Naive B cell (primary cell): ENCODE results near the gene FARP1. TPM values are rescaled to one million over a fixed set of nuclear protein-coding genes. Genes with fewer than 3 reads are reported as not detected.
A peak's percentile ranks its signal among the peaks of the same experiment; 100 is the strongest.
"Not testable (repeated sequence)": the region's sequence is repeated elsewhere in the genome, so short reads cannot be mapped to it uniquely, and the experiment has no call there.

Experiments used
- ATAC-seq, 2 donors: fragments of 150-1000 bp; cut with Tn5 transposase; 2 replicates each; pipeline ENCODE4 v1.10.0; 2021; ENCODE audit warnings: low read depth in 2 of 2, mild to moderate bottlenecking in 2 of 2, moderate library complexity in 2 of 2
- DNase-seq: peaks from one replicate; pipeline ENCODE4 v3.0.0; 2022
- H3K27ac Mint-ChIP-seq, 6 donors: one replicate each; pipeline ENCODE4 v1.8.0; 2020 to 2022; ENCODE audit warnings: mild to moderate bottlenecking in 6 of 6, mixed read lengths in 6 of 6, moderate library complexity in 5 of 6, inconsistent platforms in 2 of 6
- H3K27me3 Mint-ChIP-seq, 3 donors: one replicate each; pipeline ENCODE4 v1.8.0; 2021 to 2022; ENCODE audit warnings: mixed read lengths in 3 of 3, mild to moderate bottlenecking in 1 of 3
- H3K36me3 Mint-ChIP-seq, 2 donors: one replicate each; pipeline ENCODE4 v1.8.0; 2020 to 2022; ENCODE audit warnings: mixed read lengths in 2 of 2, inconsistent platforms in 1 of 2, mild to moderate bottlenecking in 1 of 2
- H3K4me1 Mint-ChIP-seq, 3 donors: one replicate each; pipeline ENCODE4 v1.8.0; 2020 to 2022; ENCODE audit warnings: mixed read lengths in 3 of 3, inconsistent platforms in 1 of 3, mild to moderate bottlenecking in 1 of 3, moderate library complexity in 1 of 3
- H3K4me3 Mint-ChIP-seq, 8 donors: one replicate each; pipeline ENCODE4 v1.8.0; 2020 to 2022; ENCODE audit warnings: mild to moderate bottlenecking in 8 of 8, mixed read lengths in 8 of 8, moderate library complexity in 8 of 8, inconsistent platforms in 2 of 8
- H3K9me3 Mint-ChIP-seq, 7 donors: one replicate each; pipeline ENCODE4 v1.8.0; 2020 to 2022; ENCODE audit warnings: mixed read lengths in 7 of 7, mild to moderate bottlenecking in 5 of 7, inconsistent platforms in 2 of 7, moderate library complexity in 1 of 7
- polyA plus RNA-seq, 6 donors: library from polyadenylated mRNA; unstranded; fragments of 300-500 nt; fragmentation: Illumina TruSeq; gene quantifications; one replicate each; pipeline ENCODE4 v1.2.3, GENCODE V29; 2021; ENCODE audit warnings: low read depth in 6 of 6

Gene FARP1
- polyA plus RNA-seq, 6 donors from 2014 or later: 0.44 to 1.2 (median 0.86) TPM; not detected in 1

DNA sequence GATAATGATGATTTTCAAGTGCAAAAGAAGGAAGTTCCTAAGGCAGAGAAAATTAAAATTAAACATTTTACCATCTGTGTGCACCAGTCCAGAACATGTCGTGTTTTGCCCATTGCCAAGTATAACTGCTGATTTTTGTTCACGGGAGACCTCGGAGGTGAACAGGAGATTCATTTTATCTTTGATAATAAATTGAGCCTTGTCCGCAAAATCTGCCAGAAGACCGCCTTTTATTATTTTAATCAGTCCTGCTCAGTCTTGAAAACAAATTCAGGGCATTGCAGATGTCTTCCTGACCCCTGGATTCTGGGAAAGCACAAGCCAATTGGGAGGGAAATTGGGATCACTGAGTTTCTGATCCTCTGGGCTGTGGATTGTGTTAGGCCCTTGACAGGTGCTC lies 268.1 kb downstream of the FARP1 start:
- Mint-ChIP-seq H3K4me1 (peaks cover 6 to 13% (median 10%) of the 10 kb centered on the region in 3 donors), H3K4me3 (no peak overlapping the region), H3K36me3 (no peaks in the 10 kb centered on the region), H3K27ac (no peak overlapping the region), H3K9me3 (peaks cover 0 to 2% (median 0%) of the 10 kb centered on the region in 7 donors), H3K27me3 (peaks cover 7 to 27% (median 13%) of the 10 kb centered on the region in 3 donors)
- DNase-seq: no peak
- no peak for ATAC-seq

DNA sequence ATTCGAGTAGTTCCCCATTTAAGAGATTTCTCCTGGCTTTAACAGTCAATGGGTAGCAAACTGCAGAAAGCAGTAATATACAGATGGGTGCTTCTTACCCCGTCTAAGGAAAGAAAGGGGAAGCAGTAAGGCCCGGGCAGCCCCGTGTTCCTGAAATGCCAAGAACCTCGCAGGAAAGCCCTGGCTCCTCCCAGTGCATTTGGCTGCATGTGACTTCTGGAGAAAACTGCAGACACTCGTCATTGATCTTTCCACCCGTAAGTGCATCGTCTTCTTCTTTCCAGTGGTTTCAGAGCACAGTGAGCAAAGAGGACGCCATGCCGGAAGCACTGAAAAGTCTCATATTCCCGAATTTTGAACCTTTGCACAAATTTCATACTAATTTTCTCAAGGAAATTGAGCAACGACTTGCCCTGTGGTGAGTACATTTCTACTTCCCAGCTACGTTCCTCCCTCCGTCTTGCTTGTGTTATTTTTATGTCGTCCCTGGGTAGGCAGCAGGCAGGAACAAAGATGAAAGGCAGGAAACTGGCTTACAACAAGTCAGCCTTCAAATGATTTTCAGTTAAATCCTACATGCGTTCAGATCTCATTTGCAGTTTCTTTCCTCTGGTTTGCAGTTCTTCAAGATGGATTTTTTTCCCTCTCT lies 268.8 kb downstream of the FARP1 start:
- Mint-ChIP-seq H3K36me3 (peaks cover 0 to 2% of the 10 kb centered on the region in 2 donors), H3K4me1 (peaks cover 6 to 13% (median 10%) of the 10 kb centered on the region in 3 donors), H3K27me3 (peaks cover 7 to 30% (median 13%) of the 10 kb centered on the region in 3 donors), H3K27ac (no peak overlapping the region), H3K9me3 (peaks cover 0 to 2% (median under 1%) of the 10 kb centered on the region in 7 donors), H3K4me3 (peak overlapping the region in 7 of 8 donors; percentile 17 to 68 (median 52))
- ATAC-seq (peak in 1 of 2 donors; percentile 37), DNase-seq (no peak)

DNA sequence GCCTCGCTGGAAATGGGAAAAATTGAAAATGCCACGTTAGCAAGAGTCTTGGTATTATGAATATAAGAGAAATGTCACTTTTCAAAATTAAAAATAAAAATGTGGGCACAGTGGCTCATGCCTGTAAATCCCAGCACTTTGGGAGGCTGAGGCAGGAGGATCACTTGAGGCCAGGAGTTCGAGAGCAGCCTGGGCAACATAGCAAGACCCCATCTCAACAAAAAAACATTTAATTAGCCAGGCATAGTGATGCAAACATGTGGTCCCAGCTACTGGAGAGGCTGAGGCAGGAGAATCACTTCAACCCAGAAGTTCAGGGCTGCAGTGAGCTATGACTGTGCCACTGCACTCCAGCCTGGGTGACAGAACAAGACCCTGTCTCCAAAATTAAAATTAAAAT lies 270.4 kb downstream of the FARP1 start:
- not testable (repeated sequence) for H3K4me3 Mint-ChIP-seq, ATAC-seq, DNase-seq, H3K36me3 Mint-ChIP-seq
- peaks cover 4 to 12% (median 4%) of the 10 kb centered on the region in 7 donors for H3K9me3 Mint-ChIP-seq
- peaks cover 6 to 13% (median 10%) of the 10 kb centered on the region in 3 donors for H3K4me1 Mint-ChIP-seq
- H3K27ac Mint-ChIP-seq: peak overlapping the region in 1 of 6 donors; percentile 6
- H3K27me3 Mint-ChIP-seq: peaks cover 7 to 37% (median 13%) of the 10 kb centered on the region in 3 donors

DNA sequence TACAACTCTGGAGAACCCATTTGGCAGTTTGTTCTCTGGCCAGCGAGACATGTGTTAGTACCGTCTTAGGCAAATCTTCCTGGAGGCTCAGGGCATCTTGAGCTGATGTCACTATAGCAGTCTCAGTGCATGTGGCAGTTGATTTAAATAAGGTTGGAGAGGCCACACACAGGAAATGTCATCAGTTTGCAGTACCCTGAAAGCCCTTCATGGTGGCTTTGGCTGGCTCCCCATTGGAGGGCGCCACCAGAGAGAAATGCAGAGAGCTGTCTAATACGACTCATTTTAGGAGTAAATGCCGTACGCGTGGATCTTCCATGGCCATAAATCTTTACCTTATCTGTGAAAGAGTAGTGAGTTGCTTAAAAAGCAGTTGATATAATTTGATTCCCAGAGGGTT lies 270.9 kb downstream of the FARP1 start:
- DNase-seq (no peak), ATAC-seq (no peak)
- Mint-ChIP-seq H3K27me3 (peaks cover 7 to 37% (median 13%) of the 10 kb centered on the region in 3 donors), H3K27ac (no peak overlapping the region), H3K4me3 (no peak overlapping the region), H3K36me3 (peaks cover 0 to 10% of the 10 kb centered on the region in 2 donors), H3K9me3 (peaks cover 4 to 12% (median 4%) of the 10 kb centered on the region in 7 donors), H3K4me1 (peaks cover 6 to 13% (median 10%) of the 10 kb centered on the region in 3 donors)

DNA sequence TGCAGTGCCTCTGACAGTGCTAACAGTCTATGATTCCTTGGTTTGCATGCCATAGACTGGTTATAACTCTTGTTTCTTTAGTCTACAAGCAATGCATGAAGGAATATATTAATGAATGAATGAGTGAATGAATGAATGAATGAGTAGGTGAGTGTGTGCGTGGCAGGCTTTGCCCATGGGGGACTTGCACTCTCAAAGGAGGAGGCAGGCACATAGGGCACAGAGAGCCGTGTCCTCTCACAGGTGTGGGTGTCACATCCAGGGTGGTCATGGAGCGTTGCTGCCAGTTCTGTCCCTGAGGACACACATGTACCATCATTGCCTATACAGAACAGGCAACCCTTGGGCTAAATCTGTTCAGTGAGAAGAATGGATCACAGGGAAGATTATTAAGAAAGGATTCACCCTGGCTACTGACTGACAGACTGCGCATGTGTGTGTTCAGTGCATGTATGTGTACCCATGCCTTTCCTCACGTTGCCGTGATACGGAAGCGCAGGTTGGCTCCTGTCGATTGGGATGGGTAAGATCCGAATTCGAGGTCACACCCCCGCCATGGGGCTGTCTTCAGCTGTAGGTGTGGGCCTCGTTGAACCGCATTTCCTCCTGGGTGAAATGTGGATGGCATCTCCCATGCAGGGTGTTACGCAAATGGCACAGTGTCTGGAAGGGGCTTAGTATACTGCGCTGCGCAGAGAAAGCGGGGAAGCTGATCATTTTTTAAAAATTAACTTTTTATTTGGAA lies 272.6 kb downstream of the FARP1 start:
- H3K4me1 Mint-ChIP-seq: peaks cover 6 to 13% (median 10%) of the 10 kb centered on the region in 3 donors
- peaks cover 0 to 10% of the 10 kb centered on the region in 2 donors for H3K36me3 Mint-ChIP-seq
- H3K4me3 Mint-ChIP-seq: no peak overlapping the region
- H3K27ac Mint-ChIP-seq: no peak overlapping the region
- H3K27me3 Mint-ChIP-seq: peaks cover 7 to 26% (median 17%) of the 10 kb centered on the region in 3 donors
- ATAC-seq: no peak
- no peak for DNase-seq
- peaks cover 4 to 12% (median 6%) of the 10 kb centered on the region in 7 donors for H3K9me3 Mint-ChIP-seq

DNA sequence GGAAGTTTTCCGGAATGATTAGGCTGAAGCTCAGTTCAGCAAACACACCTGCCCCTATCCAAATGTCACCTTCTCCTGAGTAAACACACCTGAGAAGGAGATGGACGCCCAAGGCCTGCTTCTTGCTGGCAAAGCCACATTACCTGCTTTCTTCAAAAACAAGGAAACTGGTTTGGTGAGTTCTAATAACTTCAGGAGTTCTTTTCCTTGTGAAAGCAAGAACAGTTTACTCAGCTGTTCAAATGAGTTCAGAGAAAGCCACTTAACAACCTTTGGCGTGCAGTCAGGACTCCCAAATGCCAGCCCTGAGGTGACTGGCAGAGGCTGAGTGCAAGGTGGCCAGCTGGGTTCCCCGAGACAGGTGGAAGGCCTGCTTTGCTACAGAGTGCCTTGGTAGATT lies 273.5 kb downstream of the FARP1 start:
- peaks cover 7 to 26% (median 13%) of the 10 kb centered on the region in 3 donors for H3K27me3 Mint-ChIP-seq
- ATAC-seq: no peak

DNA sequence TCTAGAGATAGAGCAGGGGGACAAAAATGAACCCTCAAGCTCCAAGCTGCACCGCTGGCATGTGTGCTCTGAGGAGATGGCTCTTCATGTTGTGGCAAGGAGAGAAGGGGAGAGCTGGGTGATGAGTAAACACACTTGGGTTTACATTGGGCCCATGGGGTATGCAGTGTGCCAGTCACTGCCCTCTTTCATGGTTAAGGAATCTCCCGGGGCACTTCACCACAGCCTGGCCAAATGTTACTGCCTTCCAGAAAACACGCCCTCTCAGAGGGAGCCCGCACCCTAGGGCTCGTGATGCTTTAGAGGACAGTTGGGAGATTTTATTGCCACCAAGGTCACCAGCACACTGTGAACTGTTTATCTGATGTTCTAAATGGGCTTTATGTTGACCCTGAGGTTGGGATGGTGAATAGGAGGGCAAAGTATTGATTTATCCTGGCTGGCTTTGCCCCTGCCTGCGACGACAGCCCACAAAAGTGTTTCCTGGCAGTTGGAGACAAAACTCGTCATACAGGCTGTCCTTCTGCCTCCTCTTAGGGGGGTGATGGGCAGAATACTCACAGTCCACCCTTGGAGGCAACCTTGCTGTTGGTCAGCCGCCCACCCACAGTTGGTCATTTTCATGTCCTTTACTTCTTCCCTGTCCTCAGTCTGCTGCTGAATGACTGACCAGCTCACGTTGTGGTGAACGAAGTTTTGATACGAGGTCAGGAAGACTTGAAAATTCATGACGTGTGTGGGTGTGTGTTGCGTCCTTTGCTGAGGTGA lies 277.1 kb downstream of the FARP1 start:
- DNase-seq (no peak), ATAC-seq (no peak)
- H3K27ac Mint-ChIP-seq: no peak overlapping the region
- H3K36me3 Mint-ChIP-seq: peaks cover 0 to 10% of the 10 kb centered on the region in 2 donors
- peaks cover 7 to 19% (median 18%) of the 10 kb centered on the region in 3 donors for H3K27me3 Mint-ChIP-seq
- H3K4me3 Mint-ChIP-seq: no peak overlapping the region
- no peaks in the 10 kb centered on the region for H3K4me1 Mint-ChIP-seq
- peaks cover 4 to 12% (median 4%) of the 10 kb centered on the region in 7 donors for H3K9me3 Mint-ChIP-seq

More for the DNA sequence above, 273.5 kb downstream of the FARP1 start:
- no peak overlapping the region for H3K4me3 Mint-ChIP-seq
- no peak for DNase-seq
- no peak overlapping the region for H3K27ac Mint-ChIP-seq
- peaks cover 4 to 12% (median 6%) of the 10 kb centered on the region in 7 donors for H3K9me3 Mint-ChIP-seq
- peaks cover 0 to 10% of the 10 kb centered on the region in 2 donors for H3K36me3 Mint-ChIP-seq
- H3K4me1 Mint-ChIP-seq: peaks cover 6 to 9% (median 7%) of the 10 kb centered on the region in 3 donors

DNA sequence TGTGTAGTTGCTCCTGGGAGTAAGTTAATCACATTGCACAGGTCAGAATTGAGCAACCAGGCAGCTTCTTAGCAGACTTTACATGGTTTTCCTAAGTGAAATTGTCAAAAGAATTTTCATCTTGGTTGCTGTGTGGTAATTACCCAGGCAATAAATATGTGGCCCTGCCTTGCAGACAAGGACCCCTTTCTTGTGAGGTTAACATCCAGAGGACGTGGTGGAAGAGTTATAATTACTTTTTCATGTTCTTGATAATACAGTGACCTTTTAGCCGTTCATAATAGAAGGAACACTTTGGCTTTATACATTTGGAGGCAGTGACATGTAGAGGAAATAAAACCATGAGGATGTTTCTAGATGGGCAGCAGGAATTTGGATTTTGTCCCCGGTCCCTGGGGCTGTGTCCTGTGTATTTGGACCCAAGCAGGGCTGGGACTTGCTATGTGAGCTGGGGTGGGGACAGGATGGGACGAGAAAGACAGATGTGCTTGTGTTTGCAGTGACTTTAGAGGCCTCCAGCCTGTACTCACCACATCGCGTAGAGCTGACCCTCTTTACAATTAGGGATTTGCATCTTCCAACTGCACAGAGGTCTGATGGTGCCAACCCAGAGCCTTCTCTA lies 277.8 kb downstream of the FARP1 start:
- DNase-seq: no peak
- H3K4me3 Mint-ChIP-seq: no peak overlapping the region
- no peaks in the 10 kb centered on the region for H3K4me1 Mint-ChIP-seq
- peaks cover 0 to 10% of the 10 kb centered on the region in 2 donors for H3K36me3 Mint-ChIP-seq
- peaks cover 7 to 19% (median 18%) of the 10 kb centered on the region in 3 donors for H3K27me3 Mint-ChIP-seq
- H3K27ac Mint-ChIP-seq: no peak overlapping the region
- no peak for ATAC-seq
- peaks cover 4 to 12% (median 4%) of the 10 kb centered on the region in 7 donors for H3K9me3 Mint-ChIP-seq

DNA sequence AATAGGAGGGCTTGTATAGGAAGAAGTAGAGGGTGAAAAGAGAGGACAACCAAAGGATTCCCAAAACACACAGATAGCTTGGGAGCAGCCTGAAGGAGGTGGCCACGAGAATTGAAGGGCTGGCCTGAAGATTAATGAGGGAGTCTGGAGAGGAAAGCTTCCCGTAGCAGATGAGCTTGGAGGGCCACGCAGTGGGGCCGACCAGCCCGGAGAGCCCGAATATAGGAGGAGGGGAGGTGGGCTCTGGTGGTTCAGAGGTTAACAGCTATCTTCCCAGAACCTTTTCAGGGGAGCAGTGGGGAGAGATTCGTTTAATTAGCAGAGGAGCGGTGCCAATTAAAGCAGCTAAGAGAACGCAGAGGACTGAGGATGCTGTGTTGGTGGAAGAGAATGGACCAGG lies 279.2 kb downstream of the FARP1 start:
- Mint-ChIP-seq H3K4me1 (no peaks in the 10 kb centered on the region), H3K27ac (peak overlapping the region in 1 of 6 donors; percentile 75), H3K36me3 (peaks cover 0 to 4% of the 10 kb centered on the region in 2 donors), H3K9me3 (peaks cover 0 to 7% (median 3%) of the 10 kb centered on the region in 7 donors), H3K27me3 (peaks cover 7 to 19% (median 13%) of the 10 kb centered on the region in 3 donors), H3K4me3 (no peak overlapping the region)
- ATAC-seq (no peak), DNase-seq (no peak)

DNA sequence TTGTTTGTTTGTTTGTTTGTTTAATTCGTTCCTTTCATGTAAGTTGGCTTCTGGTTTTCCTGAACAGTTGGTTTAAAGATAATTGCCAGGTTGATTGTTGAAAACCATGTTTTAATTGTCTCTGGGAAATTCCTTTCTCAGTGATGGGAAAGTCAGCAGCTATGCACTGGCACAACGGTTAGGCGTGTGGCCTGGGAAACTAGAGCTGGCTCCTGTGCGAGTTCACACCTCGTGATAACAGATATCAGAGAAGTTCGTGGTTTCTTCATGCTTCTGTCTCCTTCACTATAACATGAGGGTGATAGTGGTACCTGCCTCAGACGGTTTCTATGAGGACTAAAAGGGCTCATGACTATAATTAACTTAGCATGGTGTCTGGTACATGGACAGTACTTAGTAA lies 280.5 kb downstream of the FARP1 start:
- Mint-ChIP-seq H3K27ac (no peak overlapping the region), H3K4me3 (no peak overlapping the region), H3K27me3 (peaks cover 12 to 22% (median 14%) of the 10 kb centered on the region in 3 donors), H3K9me3 (peaks cover 0 to 2% (median 0%) of the 10 kb centered on the region in 7 donors), H3K4me1 (no peaks in the 10 kb centered on the region), H3K36me3 (no peaks in the 10 kb centered on the region)
- no peak for DNase-seq
- no peak for ATAC-seq

DNA sequence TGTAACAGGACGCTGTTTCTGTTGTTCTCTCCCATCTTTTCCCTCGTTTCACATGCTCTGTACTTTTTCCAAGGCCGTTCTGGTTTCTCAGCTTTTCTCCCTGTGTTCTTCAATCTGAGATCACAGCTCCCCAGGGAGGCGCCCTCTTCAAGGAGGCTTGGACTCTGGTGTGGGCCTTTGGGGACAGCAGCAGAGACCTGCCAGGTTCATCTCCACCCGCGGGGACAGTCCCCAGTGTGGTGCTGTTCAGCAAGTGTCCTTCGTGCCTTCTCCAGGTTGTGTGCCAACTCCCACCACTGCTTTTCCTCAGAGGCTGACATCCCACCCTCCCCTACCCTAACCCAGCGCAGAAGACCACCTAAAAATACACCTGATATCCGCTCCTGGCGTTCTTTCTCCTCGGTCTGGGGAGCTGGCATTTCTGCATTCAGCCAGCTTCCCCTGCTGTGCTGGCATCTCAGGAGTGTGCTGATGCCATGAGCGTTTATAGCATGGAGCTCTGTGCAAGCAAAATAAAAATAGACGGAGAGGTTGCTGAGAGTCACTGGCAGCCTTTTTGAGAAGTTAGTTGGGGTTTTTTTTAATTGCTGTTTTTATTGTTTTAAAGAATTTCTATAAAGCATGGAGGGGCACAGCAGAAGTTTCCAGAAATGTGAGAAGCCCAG lies 284.6 kb downstream of the FARP1 start:
- Mint-ChIP-seq H3K36me3 (peaks cover 0 to 3% of the 10 kb centered on the region in 2 donors), H3K27me3 (peaks cover 14 to 31% (median 24%) of the 10 kb centered on the region in 3 donors), H3K27ac (no peak overlapping the region), H3K4me1 (no peaks in the 10 kb centered on the region), H3K9me3 (peaks cover 0 to 1% (median 0%) of the 10 kb centered on the region in 7 donors), H3K4me3 (no peak overlapping the region)
- ATAC-seq (no peak), DNase-seq (no peak)

DNA sequence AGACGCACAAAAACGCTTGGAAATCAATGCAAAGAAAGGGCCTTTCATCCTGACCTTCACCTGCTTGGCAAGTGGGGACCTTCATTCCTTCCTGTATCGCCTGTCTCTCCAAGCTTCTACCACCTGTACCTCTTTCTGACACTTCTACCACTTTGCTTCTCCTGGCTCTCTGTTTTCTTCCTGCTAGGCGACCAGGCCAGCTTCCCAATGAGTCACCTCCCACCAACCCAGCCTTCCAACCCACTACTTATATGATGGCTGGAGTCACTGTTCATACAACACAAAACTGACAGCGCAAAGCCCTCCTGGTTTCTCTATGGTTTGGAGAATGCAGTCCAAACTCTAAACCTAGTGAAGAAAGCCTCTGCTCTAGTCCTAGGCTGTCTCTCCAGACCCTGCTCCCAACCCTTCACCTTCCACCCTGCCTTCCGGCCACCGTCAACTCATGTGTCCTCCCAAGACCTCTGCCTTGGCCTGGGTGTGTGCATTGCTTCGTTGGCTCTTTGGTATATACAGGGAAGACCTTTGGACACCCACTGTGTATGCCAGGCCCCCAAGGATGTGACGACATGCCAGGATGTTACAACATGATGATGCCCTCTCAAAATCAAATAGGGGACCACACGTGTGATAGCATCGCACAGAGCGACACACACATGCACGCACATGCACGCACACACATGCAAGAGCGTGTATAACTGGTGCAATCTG lies 285.5 kb downstream of the FARP1 start:
- Mint-ChIP-seq H3K27me3 (peaks cover 14 to 31% (median 23%) of the 10 kb centered on the region in 3 donors), H3K4me1 (no peaks in the 10 kb centered on the region), H3K9me3 (peaks cover 0 to 1% (median 0%) of the 10 kb centered on the region in 7 donors), H3K36me3 (peaks cover 0 to 3% of the 10 kb centered on the region in 2 donors), H3K27ac (peak overlapping the region in 2 of 6 donors; percentile 89 to 93), H3K4me3 (no peak overlapping the region)
- DNase-seq (no peak), ATAC-seq (no peak)
